Pancreas (tissue), 10 donors: ENCODE results near the gene OPRD1. TPM values are rescaled to one million over a fixed set of nuclear protein-coding genes. Genes with fewer than 3 reads are reported as not detected.

ENCODE experiments used
- ATAC-seq, 4 donors: fragments of 200-7000 bp; cut with Tn5 transposase; one replicate each; pipeline versions ENCODE4 v1.8.0 to v1.9.1; 2020; ENCODE audit warnings: mild to moderate bottlenecking in 4 of 4, moderate library complexity in 4 of 4
- DNase-seq, 6 donors: peaks; one replicate each; pipeline ENCODE4 v3.0.0-alpha.2; 2020
- FAIRE-seq: peaks from 2 replicates; lab custom pipeline; 2012; peaks lifted over from hg19 to GRCh38; lab: Jason Lieb, UNC
- H3K27ac ChIP-seq, 4 donors: fragments of 200-600 bp; sonication (generic); 1 replicate in 3 of 4; 2 replicates in 1 of 4; pipeline versions ENCODE4 v1.5.0 to v1.8.0; 2020
- H3K27me3 ChIP-seq, 4 donors: fragments of 200-600 bp; one replicate each; pipeline ENCODE4 v1.8.0; 2021
- H3K36me3 ChIP-seq, 3 donors: fragments of 200-600 bp; sonication (generic) in 1 of 3; one replicate each; pipeline versions ENCODE4 v1.5.0 to v1.8.0; 2020 to 2021
- H3K4me1 ChIP-seq, 3 donors: fragments of 200-600 bp; one replicate each; pipeline ENCODE4 v1.8.0; 2021
- H3K4me3 ChIP-seq, 4 donors: fragments of 200-600 bp; sonication (generic) in 2 of 4; one replicate each; pipeline versions ENCODE4 v1.5.0 to v1.8.0; 2020 to 2021
- H3K9me3 ChIP-seq, 4 donors: fragments of 200-600 bp; one replicate each; pipeline ENCODE4 v1.8.0; 2021
- WGBS, 2 donors: extraction: QIAGEN DNeasy Blood & Tissue Kit; methylation state at CpG; one replicate each; pipeline ENCODE4 v1.1.7; 2013; 5-methylcytosine and 5-hydroxymethylcytosine counted together
- intact Hi-C, 3 donors: fragments of 100-400 bp; cut with DNase I; formaldehyde crosslinking; loops; one replicate each; pipeline versions ENCODE4 v1.11.1 to v1.14.2; 2022
- polyA plus RNA-seq, 2 donors: library from polyadenylated mRNA; stranded (reverse); fragments of 200-250 nt; gene quantifications; one replicate each; pipeline ENCODE4 v1.2.3, GENCODE V29; 2013
- total RNA-seq, 6 donors: library from RNA; stranded (reverse); fragmentation: NEBNext Ultra II Directional in 4 of 6; extraction: Animal tissue kit (Norgen Biotek cat#: 25700) in 4 of 6; gene quantifications; one replicate each; pipeline versions ENCODE4 v1.2.1 to v1.2.4, GENCODE V29; 2021 to 2023
- TF ChIP-seq, protein P1 (sequence below), 4 donors: fragments of 200-600 bp; sonication (generic) in 3 of 4; IDR thresholded peaks; one replicate each; pipeline versions ENCODE4 v1.5.0 to v1.8.0; 2021; ENCODE audit warnings: antibody characterized with exemption in 4 of 4
- donor health status: healthy with polysubstance abuse.
- donor health status: DM: no; HTN: no; CAD: no; lungs with moderate emphysema.
- donor health status: DM: no; HTN: no; CAD: no.
- donor health status: control.
- donor health status: control.
- donor health status: Bipolar disorder and iron deficiency.
- donor health status: DM: yes; HTN: yes; CAD: no.
- donor health status: DM: no; HTN: no; CAD: no.
- donor health status: DM: no; HTN: no; CAD: no.
- donor health status: DM: yes; HTN: yes; CAD: no.

Gene OPRD1
- total and polyA plus RNA-seq, 8 donors: 0.03 to 0.76 (median 0.21) TPM

DNA sequence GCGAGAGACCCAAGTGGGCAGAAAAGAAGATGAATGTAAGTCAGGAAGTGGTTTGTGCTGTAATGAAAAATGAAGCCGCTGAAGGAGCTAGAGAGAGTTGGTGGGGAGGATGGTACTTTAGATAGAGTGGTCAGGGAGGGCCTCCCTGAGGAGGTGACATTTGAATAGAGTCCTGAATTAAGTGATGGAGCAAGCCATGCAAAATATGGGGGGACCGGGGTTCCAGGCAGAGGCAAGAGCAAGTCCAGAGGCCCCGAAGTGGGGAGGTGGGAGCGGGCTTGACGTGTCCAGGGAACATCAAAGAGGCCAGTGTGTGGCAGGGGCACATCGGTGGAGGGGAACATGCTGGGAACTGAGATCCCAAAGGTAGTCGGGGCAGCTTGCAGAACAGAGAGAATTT lies 43.1 kb downstream of the OPRD1 start:
- 67% methylated on average over 8 of the region's 8 CpGs for WGBS, 2 donors
- FAIRE-seq (no peak), DNase-seq (no peak), ATAC-seq (no peak)
- no peaks in the 10 kb centered on the region for H3K36me3 ChIP-seq
- H3K27me3 ChIP-seq: no peaks in the 10 kb centered on the region
- no peaks in the 10 kb centered on the region for H3K4me1 ChIP-seq
- no peak overlapping the region for H3K4me3 ChIP-seq
- no peak overlapping the region for H3K27ac ChIP-seq
- H3K9me3 ChIP-seq: no peaks in the 10 kb centered on the region
- TF ChIP-seq, protein P1, sequence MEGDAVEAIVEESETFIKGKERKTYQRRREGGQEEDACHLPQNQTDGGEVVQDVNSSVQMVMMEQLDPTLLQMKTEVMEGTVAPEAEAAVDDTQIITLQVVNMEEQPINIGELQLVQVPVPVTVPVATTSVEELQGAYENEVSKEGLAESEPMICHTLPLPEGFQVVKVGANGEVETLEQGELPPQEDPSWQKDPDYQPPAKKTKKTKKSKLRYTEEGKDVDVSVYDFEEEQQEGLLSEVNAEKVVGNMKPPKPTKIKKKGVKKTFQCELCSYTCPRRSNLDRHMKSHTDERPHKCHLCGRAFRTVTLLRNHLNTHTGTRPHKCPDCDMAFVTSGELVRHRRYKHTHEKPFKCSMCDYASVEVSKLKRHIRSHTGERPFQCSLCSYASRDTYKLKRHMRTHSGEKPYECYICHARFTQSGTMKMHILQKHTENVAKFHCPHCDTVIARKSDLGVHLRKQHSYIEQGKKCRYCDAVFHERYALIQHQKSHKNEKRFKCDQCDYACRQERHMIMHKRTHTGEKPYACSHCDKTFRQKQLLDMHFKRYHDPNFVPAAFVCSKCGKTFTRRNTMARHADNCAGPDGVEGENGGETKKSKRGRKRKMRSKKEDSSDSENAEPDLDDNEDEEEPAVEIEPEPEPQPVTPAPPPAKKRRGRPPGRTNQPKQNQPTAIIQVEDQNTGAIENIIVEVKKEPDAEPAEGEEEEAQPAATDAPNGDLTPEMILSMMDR (IDR thresholded peaks at IDR 0.05): no peak
- intact Hi-C loops: no loop called here

DNA sequence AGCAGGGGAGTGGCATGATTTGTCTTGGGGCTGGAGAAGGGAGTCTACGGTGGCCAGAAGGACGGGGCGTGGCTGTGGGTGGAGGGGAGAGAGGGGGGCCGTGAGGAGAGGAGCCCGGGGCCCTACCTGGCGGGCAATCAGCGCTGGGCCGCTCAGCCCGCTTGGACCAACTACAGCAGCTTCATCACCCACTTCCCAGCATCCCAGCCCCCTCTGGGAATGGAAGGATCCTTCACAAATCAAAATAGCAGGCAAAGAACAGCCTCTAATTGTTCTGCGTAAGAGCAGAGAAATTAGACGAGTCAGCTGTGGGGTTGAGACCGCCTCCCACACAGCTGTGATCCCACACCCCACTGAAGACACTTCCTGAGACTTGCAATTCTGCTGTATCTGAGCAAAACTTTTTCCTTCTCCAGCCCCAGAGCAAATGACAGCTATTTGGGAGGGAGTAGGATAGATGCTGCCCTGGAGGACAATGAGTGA lies 43.5 kb downstream of the OPRD1 start:
- intact Hi-C loops: no loop called here
- H3K27ac ChIP-seq: no peak overlapping the region
- DNase-seq (no peak), ATAC-seq (peak in 1 of 4 donors; percentile 35), FAIRE-seq (no peak)
- no peak overlapping the region for H3K4me3 ChIP-seq
- TF ChIP-seq, protein P1 (IDR thresholded peaks at IDR 0.05): no peak
- no peaks in the 10 kb centered on the region for H3K4me1 ChIP-seq
- no peaks in the 10 kb centered on the region for H3K36me3 ChIP-seq
- H3K9me3 ChIP-seq: no peaks in the 10 kb centered on the region
- no peaks in the 10 kb centered on the region for H3K27me3 ChIP-seq
- 42 to 49% methylated on average over 12 of the region's 12 CpGs for WGBS, 2 donors

DNA sequence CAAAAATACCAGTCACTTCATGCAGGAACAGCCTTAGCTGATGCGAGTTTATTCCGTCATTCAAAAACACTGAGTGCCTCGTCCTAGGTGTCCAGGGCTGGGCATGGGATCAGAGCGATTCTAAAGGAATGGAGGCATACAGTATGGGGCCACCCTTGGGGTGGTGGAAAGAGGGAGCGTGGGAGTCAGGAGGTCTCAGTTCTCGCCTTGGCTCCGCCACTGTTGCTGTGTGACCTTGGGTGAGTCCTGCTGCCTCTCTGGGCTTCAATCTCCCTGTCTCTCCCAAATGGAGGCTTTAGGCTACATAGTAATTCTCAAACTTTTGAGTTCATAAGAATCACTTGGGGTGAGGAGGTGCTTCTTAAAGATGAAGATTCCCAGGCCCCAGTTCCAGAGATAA lies 44.0 kb downstream of the OPRD1 start:
- no peaks in the 10 kb centered on the region for H3K36me3 ChIP-seq
- H3K4me3 ChIP-seq: no peak overlapping the region
- TF ChIP-seq, protein P1 (IDR thresholded peaks at IDR 0.05): no peak
- no peak for DNase-seq
- intact Hi-C loops: no loop called here
- no peaks in the 10 kb centered on the region for H3K27me3 ChIP-seq
- 72 to 79% methylated on average over 7 of the region's 7 CpGs for WGBS, 2 donors
- no peaks in the 10 kb centered on the region for H3K9me3 ChIP-seq
- no peaks in the 10 kb centered on the region for H3K4me1 ChIP-seq
- ATAC-seq: no peak
- no peak overlapping the region for H3K27ac ChIP-seq
- no peak for FAIRE-seq

DNA sequence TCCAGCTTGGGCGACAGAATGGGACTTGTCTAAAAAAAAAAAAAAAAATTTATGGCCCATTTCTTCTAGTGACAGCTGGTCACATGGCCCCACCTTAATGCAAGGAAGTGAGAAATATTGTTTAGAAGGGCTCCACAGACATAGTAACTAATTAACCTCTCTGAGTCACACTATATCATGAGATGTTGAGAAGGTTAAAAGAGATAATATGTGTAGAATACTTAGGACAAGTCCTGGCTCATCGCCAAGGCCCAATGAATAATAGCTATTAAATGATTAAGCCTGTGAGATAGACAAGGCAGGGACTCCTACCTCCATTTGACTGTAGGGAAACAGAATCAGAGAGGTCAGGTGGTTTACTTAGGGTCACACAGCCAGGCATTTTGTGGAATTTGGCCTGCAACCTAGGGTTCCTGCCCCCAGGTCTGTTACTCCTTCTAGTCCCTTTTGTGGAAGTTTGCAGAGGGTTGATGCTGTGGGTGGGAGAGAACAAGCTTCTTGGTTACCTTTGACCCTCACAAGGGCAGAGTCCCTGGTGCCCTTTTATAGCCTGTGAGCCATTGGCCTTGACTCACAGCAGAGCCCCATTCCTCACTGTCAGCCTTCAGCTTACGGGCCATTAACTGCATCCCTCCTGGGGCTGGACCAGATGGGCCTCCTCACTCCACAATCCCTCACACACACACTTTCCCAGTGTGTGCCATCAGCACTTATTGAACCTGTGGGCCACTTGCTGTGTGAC lies 48.5 kb downstream of the OPRD1 start:
- Histone ChIP-seq H3K4me3 (no peak overlapping the region), H3K9me3 (no peaks in the 10 kb centered on the region), H3K27me3 (no peaks in the 10 kb centered on the region), H3K4me1 (no peaks in the 10 kb centered on the region), H3K36me3 (no peaks in the 10 kb centered on the region), H3K27ac (no peak overlapping the region)
- ATAC-seq (peak in 3 of 4 donors; percentile 51 to 66 (median 66)), DNase-seq (no peak), FAIRE-seq (no peak)
- 45 to 53% methylated on average over 3 of the region's 3 CpGs for WGBS, 2 donors
- TF ChIP-seq, protein P1 (IDR thresholded peaks at IDR 0.05): no peak
- intact Hi-C loops: no loop called here
